Measurements from ENCODE around the gene OR4D2.

Gene OR4D2

GRCh38 chr17:58153046-58153445 lies 13.7 kb upstream of the OR4D2 start:
- TF ChIP-seq CTCF (conservative IDR thresholded peaks at IDR 0.05; ENCODE audit: low read depth, low read length): no peak
- DNase-seq (ENCODE audit: low read depth): no peak
- H3K4me3 ChIP-seq (ENCODE audit: low read depth, low read length): no peak overlapping the region

- no peak for TF ChIP-seq CTCF (conservative IDR thresholded peaks at IDR 0.05; ENCODE audit: low read depth, low read length)
- DNase-seq (ENCODE audit: low read depth): no peak
Observed at GRCh38 chr17:58153671-58154070, 13.1 kb upstream of the OR4D2 start.

GRCh38 chr17:58156839-58157803 lies 9.7 kb upstream of the OR4D2 start:
- TF ChIP-seq CTCF (conservative IDR thresholded peaks at IDR 0.05; ENCODE audit: low read depth, low read length): no peak
- peak; percentile 1 for DNase-seq (ENCODE audit: low read depth)
- H3K4me3 ChIP-seq (ENCODE audit: low read depth, low read length): no peak overlapping the region

More at GRCh38 chr17:58153671-58154070, 13.1 kb upstream of the OR4D2 start:
- H3K4me3 ChIP-seq (ENCODE audit: low read depth, low read length): no peak overlapping the region

GRCh38 chr17:58158181-58158580 lies 8.6 kb upstream of the OR4D2 start:
- no peak for DNase-seq (ENCODE audit: low read depth)
- no peak overlapping the region for H3K4me3 ChIP-seq (ENCODE audit: low read depth, low read length)
- no peak for TF ChIP-seq CTCF (conservative IDR thresholded peaks at IDR 0.05; ENCODE audit: low read depth, low read length)

GRCh38 chr17:58161566-58161965 lies 5.2 kb upstream of the OR4D2 start:
- no peak for TF ChIP-seq CTCF (conservative IDR thresholded peaks at IDR 0.05; ENCODE audit: low read depth, low read length)
- DNase-seq (ENCODE audit: low read depth): no peak
- H3K4me3 ChIP-seq (ENCODE audit: low read depth, low read length): no peak overlapping the region

GRCh38 chr17:58165981-58166380 lies 801 bp upstream of the OR4D2 start:
- no peak for TF ChIP-seq CTCF (conservative IDR thresholded peaks at IDR 0.05; ENCODE audit: low read depth, low read length)
- H3K4me3 ChIP-seq (ENCODE audit: low read depth, low read length): no peak overlapping the region
- DNase-seq (ENCODE audit: low read depth): peak; percentile 4

- H3K4me3 ChIP-seq (ENCODE audit: low read depth, low read length): no peak overlapping the region
Observed at GRCh38 chr17:58170622-58171021, 3.8 kb downstream of the OR4D2 start.

More at GRCh38 chr17:58170622-58171021, 3.8 kb downstream of the OR4D2 start:
- TF ChIP-seq CTCF (conservative IDR thresholded peaks at IDR 0.05; ENCODE audit: low read depth, low read length): no peak
- no peak for DNase-seq (ENCODE audit: low read depth)

All from choroid plexus epithelial cell (primary cell).